Ascending aorta (tissue), 2 donors: ENCODE data around the gene EIF2B2. TPM values are rescaled to one million over a fixed set of nuclear protein-coding genes. Genes with fewer than 3 reads are reported as not detected.

Source experiments
- DNase-seq, 2 donors: peaks; one replicate each; pipeline ENCODE4 v3.0.0-alpha.2; 2019; ENCODE audit warnings: low spot score in 2 of 2
- H3K27ac ChIP-seq, 2 donors: fragments of 200-600 bp; sonication (generic); one replicate each; pipeline ENCODE4 v1.5.1; 2016 to 2017; ENCODE audit warnings: mild to moderate bottlenecking in 1 of 2
- H3K27me3 ChIP-seq: fragments of 200-600 bp; sonication (generic); one replicate; pipeline ENCODE4 v1.5.1; 2017
- H3K36me3 ChIP-seq, 2 donors: fragments of 200-600 bp; sonication (generic); one replicate each; pipeline ENCODE4 v1.5.1; 2016
- H3K4me1 ChIP-seq, 2 donors: fragments of 200-600 bp; sonication (generic); one replicate each; pipeline ENCODE4 v1.5.1; 2016 to 2017; ENCODE audit warnings: mild to moderate bottlenecking in 1 of 2
- H3K4me3 ChIP-seq, 2 donors: fragments of 200-600 bp; sonication (generic); one replicate each; pipeline ENCODE4 v1.5.1; 2016 to 2017; ENCODE audit warnings: mild to moderate bottlenecking in 1 of 2
- H3K9me3 ChIP-seq, 2 donors: fragments of 200-600 bp; sonication (generic); one replicate each; pipeline ENCODE4 v1.5.1; 2016
- CTCF ChIP-seq, 3 experiments: fragments of 200-600 bp in 2 of 3; fragments of 450-650 bp in 1 of 3; sonication (generic) in 2 of 3; IDR thresholded peaks; one replicate each; pipeline ENCODE4 v1.5.1; 2016 to 2019; ENCODE audit warnings: antibody characterized with exemption in 3 of 3, mild to moderate bottlenecking in 1 of 3, moderate library complexity in 1 of 3
- intact Hi-C: fragments of 100-400 bp; cut with DNase I; formaldehyde crosslinking; loops from one replicate; pipeline ENCODE4 v1.15.1; 2023
- total RNA-seq: library from RNA; depleted of rRNA; stranded (reverse); fragments of >200 nt; gene quantifications from one replicate; pipeline ENCODE4 v1.1.0, GENCODE V29; 2016

Gene EIF2B2
- total RNA-seq, 1 donor from 2014 or later = 27.1 TPM

GRCh38 chr14:74977901-74978385 is 24.8 kb upstream of the EIF2B2 start:
- peaks cover 20 to 37% of the 10 kb centered on the region in 2 donors for H3K4me1 ChIP-seq
- H3K4me3 ChIP-seq = no peak overlapping the region
- peak in 1 of 2 donors; percentile 7 for DNase-seq
- intact Hi-C loops = no loop called here
- H3K27me3 ChIP-seq = no peaks in the 10 kb centered on the region
- TF ChIP-seq CTCF (IDR thresholded peaks at IDR 0.05) = no peak
- no peak overlapping the region for H3K27ac ChIP-seq
- H3K36me3 ChIP-seq = no peaks in the 10 kb centered on the region
- no peaks in the 10 kb centered on the region for H3K9me3 ChIP-seq

GRCh38 chr14:74978416-74978947 is 24.2 kb upstream of the EIF2B2 start:
- Histone ChIP-seq H3K9me3 (no peaks in the 10 kb centered on the region), H3K4me3 (no peak overlapping the region), H3K27ac (peak overlapping the region in 1 of 2 donors; percentile 95), H3K4me1 (peaks cover 20 to 38% of the 10 kb centered on the region in 2 donors), H3K36me3 (no peaks in the 10 kb centered on the region), H3K27me3 (no peaks in the 10 kb centered on the region)
- intact Hi-C loops = no loop called here
- DNase-seq = peak in 1 of 2 donors; percentile 46
- TF ChIP-seq CTCF (IDR thresholded peaks at IDR 0.05) = no peak

- Histone ChIP-seq H3K4me3 (no peak overlapping the region), H3K27ac (peak overlapping the region; percentile 95), H3K27me3 (no peaks in the 10 kb centered on the region), H3K4me1 (peaks cover 20 to 39% of the 10 kb centered on the region in 2 donors), H3K36me3 (no peaks in the 10 kb centered on the region), H3K9me3 (no peaks in the 10 kb centered on the region)
- intact Hi-C loops = loop anchor here (1.0 kb wide), 2 partner anchors 23 to 24 kb away; partner anchors contain the start of genes EIF2B2 and PGF
- no peak for TF ChIP-seq CTCF (IDR thresholded peaks at IDR 0.05)
- no peak for DNase-seq
Observed at GRCh38 chr14:74979029-74979428, 23.7 kb upstream of the EIF2B2 start.

- DNase-seq = peak in 1 of 2 donors; percentile 78
- Histone ChIP-seq H3K27me3 (no peaks in the 10 kb centered on the region), H3K27ac (peak overlapping the region; percentile 95), H3K9me3 (no peaks in the 10 kb centered on the region), H3K4me3 (no peak overlapping the region), H3K36me3 (no peaks in the 10 kb centered on the region), H3K4me1 (peaks cover 25 to 43% of the 10 kb centered on the region in 2 donors)
- intact Hi-C loops = loop anchor here (1.0 to 10.0 kb wide), 3 partner anchors 23 to 315 kb away; partner anchors contain the start of genes EIF2B2 and PGF
- TF ChIP-seq CTCF (IDR thresholded peaks at IDR 0.05) = peak in 2 of 3 experiments; percentile 22 to 34
Observed at GRCh38 chr14:74979442-74980397, 23.0 kb upstream of the EIF2B2 start.

- H3K4me3 ChIP-seq = no peak overlapping the region
- H3K9me3 ChIP-seq = no peaks in the 10 kb centered on the region
- peak overlapping the region; percentile 95 for H3K27ac ChIP-seq
- peaks cover 25 to 49% of the 10 kb centered on the region in 2 donors for H3K4me1 ChIP-seq
- intact Hi-C loops = loop anchor here (10.0 kb wide), 1 partner anchor 314 kb away; no protein-coding TSS in a partner anchor
- H3K36me3 ChIP-seq = no peaks in the 10 kb centered on the region
- H3K27me3 ChIP-seq = no peaks in the 10 kb centered on the region
- TF ChIP-seq CTCF (IDR thresholded peaks at IDR 0.05) = no peak
- DNase-seq = peak in 1 of 2 donors; percentile 54
Observed at GRCh38 chr14:74980398-74980730, 22.4 kb upstream of the EIF2B2 start.
